Measurements from ENCODE around the gene MGST1. TPM values are rescaled to one million over a fixed set of nuclear protein-coding genes. Genes with fewer than 3 reads are reported as not detected.
"Not testable (repeated sequence)": the region's sequence is repeated elsewhere in the genome, so short reads cannot be mapped to it uniquely, and the experiment has no call there.

The MGST1 gene
- total RNA-seq, 3 donors from 2014 or later, result 0.45 to 1.8 (median 0.94) TPM

GRCh38 chr12:16382652-16383312 is 35.3 kb downstream of the MGST1 start:
- not testable (repeated sequence) for H3K4me1 Mint-ChIP-seq (ENCODE audit: low read depth); H3K27me3 Mint-ChIP-seq (ENCODE audit: low read depth); ATAC-seq; DNase-seq; H3K36me3 Mint-ChIP-seq (ENCODE audit: insufficient read depth); H3K9me3 Mint-ChIP-seq; H3K4me3 Mint-ChIP-seq

GRCh38 chr12:16384732-16385131 is 37.3 kb downstream of the MGST1 start:
- Mint-ChIP-seq H3K27me3 (ENCODE audit: low read depth) (no peaks in the 10 kb centered on the region), H3K4me1 (ENCODE audit: low read depth) (no peaks in the 10 kb centered on the region), H3K36me3 (ENCODE audit: insufficient read depth) (no peaks in the 10 kb centered on the region), H3K9me3 (no peaks in the 10 kb centered on the region), H3K4me3 (no peak overlapping the region)
- DNase-seq, result no peak
- ATAC-seq, result no peak

GRCh38 chr12:16385782-16386646 is 38.6 kb downstream of the MGST1 start:
- Mint-ChIP-seq H3K27me3 (ENCODE audit: low read depth) (no peaks in the 10 kb centered on the region), H3K4me3 (no peak overlapping the region), H3K36me3 (ENCODE audit: insufficient read depth) (no peaks in the 10 kb centered on the region), H3K9me3 (no peaks in the 10 kb centered on the region), H3K4me1 (ENCODE audit: low read depth) (no peaks in the 10 kb centered on the region)
- DNase-seq (no peak), ATAC-seq (no peak)

GRCh38 chr12:16387919-16388318 is 40.5 kb downstream of the MGST1 start:
- DNase-seq, result no peak
- Mint-ChIP-seq H3K4me3 (no peak overlapping the region), H3K36me3 (ENCODE audit: insufficient read depth) (no peaks in the 10 kb centered on the region), H3K27me3 (ENCODE audit: low read depth) (no peaks in the 10 kb centered on the region), H3K4me1 (ENCODE audit: low read depth) (no peaks in the 10 kb centered on the region), H3K9me3 (no peaks in the 10 kb centered on the region)
- ATAC-seq, result no peak

GRCh38 chr12:16389594-16389993 is 42.1 kb downstream of the MGST1 start:
- H3K4me3 Mint-ChIP-seq, result no peak overlapping the region
- no peaks in the 10 kb centered on the region for H3K9me3 Mint-ChIP-seq
- H3K4me1 Mint-ChIP-seq (ENCODE audit: low read depth), result no peaks in the 10 kb centered on the region
- H3K36me3 Mint-ChIP-seq (ENCODE audit: insufficient read depth), result no peaks in the 10 kb centered on the region
- DNase-seq, result no peak
- ATAC-seq, result no peak
- no peaks in the 10 kb centered on the region for H3K27me3 Mint-ChIP-seq (ENCODE audit: low read depth)

GRCh38 chr12:16392846-16393535 is 45.5 kb downstream of the MGST1 start:
- DNase-seq, result no peak
- no peaks in the 10 kb centered on the region for H3K36me3 Mint-ChIP-seq (ENCODE audit: insufficient read depth)
- H3K27me3 Mint-ChIP-seq (ENCODE audit: low read depth), result no peaks in the 10 kb centered on the region
- no peak for ATAC-seq
- H3K9me3 Mint-ChIP-seq, result no peaks in the 10 kb centered on the region
- H3K4me3 Mint-ChIP-seq, result no peak overlapping the region
- H3K4me1 Mint-ChIP-seq (ENCODE audit: low read depth), result no peaks in the 10 kb centered on the region

- no peak for DNase-seq
- Mint-ChIP-seq H3K4me1 (ENCODE audit: low read depth) (no peaks in the 10 kb centered on the region), H3K9me3 (no peaks in the 10 kb centered on the region), H3K4me3 (no peak overlapping the region), H3K27me3 (ENCODE audit: low read depth) (no peaks in the 10 kb centered on the region), H3K36me3 (ENCODE audit: insufficient read depth) (no peaks in the 10 kb centered on the region)
- ATAC-seq, result no peak
Observed at GRCh38 chr12:16399101-16399500, 51.7 kb downstream of the MGST1 start.

- not testable (repeated sequence) for H3K4me3 Mint-ChIP-seq; H3K4me1 Mint-ChIP-seq (ENCODE audit: low read depth); H3K9me3 Mint-ChIP-seq; H3K27me3 Mint-ChIP-seq (ENCODE audit: low read depth); H3K36me3 Mint-ChIP-seq (ENCODE audit: insufficient read depth); ATAC-seq; DNase-seq
Observed at GRCh38 chr12:16401835-16402234, 54.4 kb downstream of the MGST1 start.

GRCh38 chr12:16407346-16407745 is 59.9 kb downstream of the MGST1 start:
- Mint-ChIP-seq H3K4me3 (no peak overlapping the region), H3K27me3 (ENCODE audit: low read depth) (no peaks in the 10 kb centered on the region), H3K36me3 (ENCODE audit: insufficient read depth) (no peaks in the 10 kb centered on the region), H3K9me3 (peaks cover 31% of the 10 kb centered on the region), H3K4me1 (ENCODE audit: low read depth) (no peaks in the 10 kb centered on the region)
- DNase-seq (no peak), ATAC-seq (no peak)

Other genes with a start within 250 kb of the MGST1 start
- gene SLC15A5, start 70.0 kb upstream of the MGST1 start, total RNA-seq, result not detected